ENCODE measurements around the gene SBNO2. TPM values are rescaled to one million over a fixed set of nuclear protein-coding genes. Genes with fewer than 3 reads are reported as not detected.

SBNO2 gene
- total RNA-seq, 2 experiments from 2014 or later = 26.6 to 43.3 TPM

DNA sequence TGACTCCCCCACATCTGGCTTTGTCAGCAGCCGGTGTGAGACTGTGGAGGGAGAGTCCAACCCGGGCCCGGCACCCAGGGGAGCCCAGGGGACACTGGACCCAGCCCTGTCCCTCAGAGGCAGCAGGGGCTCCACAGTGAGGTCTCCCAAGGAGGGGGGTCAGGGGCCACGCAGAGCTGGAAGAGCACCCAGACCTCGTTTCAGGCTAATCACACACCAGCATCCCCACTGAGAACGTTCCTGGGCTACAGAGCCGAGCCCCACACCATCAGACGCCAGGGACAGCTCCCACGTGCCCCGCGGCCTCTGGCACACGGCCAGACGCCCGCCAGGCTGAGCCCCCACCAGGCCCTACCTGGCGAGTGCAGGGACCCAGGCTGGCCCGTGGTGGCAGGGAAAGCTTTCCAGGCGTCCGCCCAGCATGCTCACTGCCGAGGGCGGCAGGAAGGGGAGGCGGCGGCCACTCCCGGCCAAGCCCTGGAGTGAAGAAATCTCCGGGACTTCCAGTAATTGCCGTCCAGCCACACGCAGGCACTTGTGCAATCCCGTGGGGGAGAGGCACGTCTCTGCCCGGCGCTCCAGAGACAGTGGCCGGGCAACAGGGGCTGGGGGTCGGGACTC is 19.2 kb downstream of the SBNO2 start:
- BruUV-seq (replicated peaks) = no TSS peak
- intact Hi-C loops (cut with micrococcal nuclease; ENCODE audit: unreplicated experiment) = no loop called here
- H3K79me2 ChIP-seq (ENCODE audit: insufficient read depth, low read depth, low read length) = no peaks in the 10 kb centered on the region
- H3K4me3 ChIP-seq (ENCODE audit: low read depth, low read length, poor library complexity, severe bottlenecking) = no peak overlapping the region
- H3K9me3 ChIP-seq (ENCODE audit: low read length) = no peaks in the 10 kb centered on the region
- CTCF ChIA-PET (ENCODE audit: unreplicated experiment) = no interaction called here
- H4K20me1 ChIP-seq (ENCODE audit: insufficient read depth, low read length) = no peaks in the 10 kb centered on the region
- H3K36me3 ChIP-seq (ENCODE audit: insufficient read depth, low read length) = peaks cover 16% of the 10 kb centered on the region
- POLR2A ChIA-PET = no interaction called here
- H3K27ac ChIP-seq (ENCODE audit: low read depth, low read length, poor library complexity, severe bottlenecking) = no peak overlapping the region
- no peak overlapping the region for H3K4me2 ChIP-seq (ENCODE audit: low read length)
- no peak overlapping the region for H2AFZ ChIP-seq (ENCODE audit: low read length)
- no peaks in the 10 kb centered on the region for H3K9me2 ChIP-seq (ENCODE audit: insufficient read depth, low read length)
- H3K4me1 ChIP-seq (ENCODE audit: insufficient read depth, low read length, poor library complexity, severe bottlenecking) = no peaks in the 10 kb centered on the region
- DNase-seq (ENCODE audit: low spot score) = no peak
- no peak for TF ChIP-seq EZH2phosphoT487 (IDR thresholded peaks at IDR 0.05; ENCODE audit: borderline replicate concordance, low read depth, low read length)
- TF ChIP-seq, protein P1, sequence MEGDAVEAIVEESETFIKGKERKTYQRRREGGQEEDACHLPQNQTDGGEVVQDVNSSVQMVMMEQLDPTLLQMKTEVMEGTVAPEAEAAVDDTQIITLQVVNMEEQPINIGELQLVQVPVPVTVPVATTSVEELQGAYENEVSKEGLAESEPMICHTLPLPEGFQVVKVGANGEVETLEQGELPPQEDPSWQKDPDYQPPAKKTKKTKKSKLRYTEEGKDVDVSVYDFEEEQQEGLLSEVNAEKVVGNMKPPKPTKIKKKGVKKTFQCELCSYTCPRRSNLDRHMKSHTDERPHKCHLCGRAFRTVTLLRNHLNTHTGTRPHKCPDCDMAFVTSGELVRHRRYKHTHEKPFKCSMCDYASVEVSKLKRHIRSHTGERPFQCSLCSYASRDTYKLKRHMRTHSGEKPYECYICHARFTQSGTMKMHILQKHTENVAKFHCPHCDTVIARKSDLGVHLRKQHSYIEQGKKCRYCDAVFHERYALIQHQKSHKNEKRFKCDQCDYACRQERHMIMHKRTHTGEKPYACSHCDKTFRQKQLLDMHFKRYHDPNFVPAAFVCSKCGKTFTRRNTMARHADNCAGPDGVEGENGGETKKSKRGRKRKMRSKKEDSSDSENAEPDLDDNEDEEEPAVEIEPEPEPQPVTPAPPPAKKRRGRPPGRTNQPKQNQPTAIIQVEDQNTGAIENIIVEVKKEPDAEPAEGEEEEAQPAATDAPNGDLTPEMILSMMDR (conservative IDR thresholded peaks at IDR 0.05; ENCODE audit: low read length) = no peak

DNA sequence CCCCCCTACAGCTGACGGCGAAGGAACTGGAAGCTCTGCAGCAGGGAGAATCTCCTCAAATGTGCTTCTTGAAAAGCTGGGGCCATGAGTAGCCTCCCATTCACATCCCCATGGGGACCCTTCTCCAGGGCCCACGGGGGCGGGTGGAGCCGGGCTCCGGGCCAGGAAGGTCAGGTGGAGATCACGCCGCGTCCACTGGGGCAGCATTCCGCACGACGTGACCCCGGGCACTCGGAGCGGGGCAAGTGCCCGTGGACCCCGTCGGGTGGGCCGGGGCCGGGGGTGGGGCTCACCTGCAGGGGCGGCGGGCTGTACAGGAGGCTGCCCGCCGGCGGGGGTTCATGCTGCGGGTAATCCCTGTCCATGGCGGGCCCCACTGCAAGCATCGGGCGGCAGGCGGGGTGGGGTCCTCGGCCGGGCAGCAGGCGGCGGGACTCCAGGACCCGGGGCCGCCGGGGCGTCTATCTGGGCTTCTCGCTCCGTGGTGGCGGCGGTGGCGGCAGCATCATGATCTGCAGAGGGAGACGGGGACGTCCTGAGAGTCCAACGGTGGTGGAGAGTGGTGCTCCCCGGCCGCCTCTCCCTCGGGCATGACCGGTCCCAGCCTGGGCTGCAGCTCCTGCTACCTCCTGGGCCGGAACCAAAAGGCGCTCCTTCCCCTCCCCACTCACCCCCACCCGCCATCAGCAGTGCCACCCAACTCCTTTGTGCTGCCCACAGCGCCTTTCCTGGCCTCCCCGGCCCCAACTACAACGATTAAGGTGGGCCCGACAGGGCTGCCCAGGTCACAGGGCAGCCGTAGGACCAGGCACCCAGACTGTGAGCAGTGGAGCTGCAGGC is 20.0 kb downstream of the SBNO2 start:
- no peak overlapping the region for H3K27ac ChIP-seq (ENCODE audit: low read depth, low read length, poor library complexity, severe bottlenecking)
- ChIA-PET POLR2A (no interaction called here), CTCF (ENCODE audit: unreplicated experiment) (no interaction called here)
- intact Hi-C loops (cut with micrococcal nuclease; ENCODE audit: unreplicated experiment) = no loop called here
- no peaks in the 10 kb centered on the region for H3K4me1 ChIP-seq (ENCODE audit: insufficient read depth, low read length, poor library complexity, severe bottlenecking)
- no peaks in the 10 kb centered on the region for H4K20me1 ChIP-seq (ENCODE audit: insufficient read depth, low read length)
- no peak overlapping the region for H3K4me3 ChIP-seq (ENCODE audit: low read depth, low read length, poor library complexity, severe bottlenecking)
- H3K4me2 ChIP-seq (ENCODE audit: low read length) = no peak overlapping the region
- H3K9me3 ChIP-seq (ENCODE audit: low read length) = no peaks in the 10 kb centered on the region
- BruUV-seq (replicated peaks) = no TSS peak
- H2AFZ ChIP-seq (ENCODE audit: low read length) = no peak overlapping the region
- no peaks in the 10 kb centered on the region for H3K79me2 ChIP-seq (ENCODE audit: insufficient read depth, low read depth, low read length)
- no peak for DNase-seq (ENCODE audit: low spot score)
- TF ChIP-seq, protein P1 (conservative IDR thresholded peaks at IDR 0.05; ENCODE audit: low read length) = no peak
- TF ChIP-seq EZH2phosphoT487 (IDR thresholded peaks at IDR 0.05; ENCODE audit: borderline replicate concordance, low read depth, low read length) = no peak
- H3K36me3 ChIP-seq (ENCODE audit: insufficient read depth, low read length) = peaks cover 16% of the 10 kb centered on the region
- H3K9me2 ChIP-seq (ENCODE audit: insufficient read depth, low read length) = no peaks in the 10 kb centered on the region
